GM12865 (cell line): ENCODE results near the gene TANGO6.
A peak's percentile ranks its signal among the peaks of the same experiment; 100 is the strongest.

Source experiments
- DNase-seq: peaks from one replicate; pipeline ENCODE4 v3.0.0; 2010; ENCODE audit warnings: low read depth
- H3K4me3 ChIP-seq: 2 replicates; pipeline ENCODE4 v1.5.1; 2011; ENCODE audit warnings: mild to moderate bottlenecking, low read depth, low read length, control low read depth
- TF ChIP-seq, protein P1 (sequence below): IDR thresholded peaks from 2 replicates; pipeline ENCODE4 v1.5.1; 2011; ENCODE audit warnings: low read length, control low read depth, low read depth, inconsistent platforms; ENCODE audit not compliant: insufficient read depth; ENCODE audit errors: missing control alignments

TANGO6 gene

GRCh38 chr16:69109486-69110270 is 266.3 kb downstream of the TANGO6 start:
- DNase-seq, result no peak
- H3K4me3 ChIP-seq, result no peak overlapping the region
- TF ChIP-seq, protein P1, sequence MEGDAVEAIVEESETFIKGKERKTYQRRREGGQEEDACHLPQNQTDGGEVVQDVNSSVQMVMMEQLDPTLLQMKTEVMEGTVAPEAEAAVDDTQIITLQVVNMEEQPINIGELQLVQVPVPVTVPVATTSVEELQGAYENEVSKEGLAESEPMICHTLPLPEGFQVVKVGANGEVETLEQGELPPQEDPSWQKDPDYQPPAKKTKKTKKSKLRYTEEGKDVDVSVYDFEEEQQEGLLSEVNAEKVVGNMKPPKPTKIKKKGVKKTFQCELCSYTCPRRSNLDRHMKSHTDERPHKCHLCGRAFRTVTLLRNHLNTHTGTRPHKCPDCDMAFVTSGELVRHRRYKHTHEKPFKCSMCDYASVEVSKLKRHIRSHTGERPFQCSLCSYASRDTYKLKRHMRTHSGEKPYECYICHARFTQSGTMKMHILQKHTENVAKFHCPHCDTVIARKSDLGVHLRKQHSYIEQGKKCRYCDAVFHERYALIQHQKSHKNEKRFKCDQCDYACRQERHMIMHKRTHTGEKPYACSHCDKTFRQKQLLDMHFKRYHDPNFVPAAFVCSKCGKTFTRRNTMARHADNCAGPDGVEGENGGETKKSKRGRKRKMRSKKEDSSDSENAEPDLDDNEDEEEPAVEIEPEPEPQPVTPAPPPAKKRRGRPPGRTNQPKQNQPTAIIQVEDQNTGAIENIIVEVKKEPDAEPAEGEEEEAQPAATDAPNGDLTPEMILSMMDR, result no peak

GRCh38 chr16:69110406-69110805 is 267.1 kb downstream of the TANGO6 start:
- TF ChIP-seq, protein P1, result no peak
- DNase-seq, result no peak

DNA sequence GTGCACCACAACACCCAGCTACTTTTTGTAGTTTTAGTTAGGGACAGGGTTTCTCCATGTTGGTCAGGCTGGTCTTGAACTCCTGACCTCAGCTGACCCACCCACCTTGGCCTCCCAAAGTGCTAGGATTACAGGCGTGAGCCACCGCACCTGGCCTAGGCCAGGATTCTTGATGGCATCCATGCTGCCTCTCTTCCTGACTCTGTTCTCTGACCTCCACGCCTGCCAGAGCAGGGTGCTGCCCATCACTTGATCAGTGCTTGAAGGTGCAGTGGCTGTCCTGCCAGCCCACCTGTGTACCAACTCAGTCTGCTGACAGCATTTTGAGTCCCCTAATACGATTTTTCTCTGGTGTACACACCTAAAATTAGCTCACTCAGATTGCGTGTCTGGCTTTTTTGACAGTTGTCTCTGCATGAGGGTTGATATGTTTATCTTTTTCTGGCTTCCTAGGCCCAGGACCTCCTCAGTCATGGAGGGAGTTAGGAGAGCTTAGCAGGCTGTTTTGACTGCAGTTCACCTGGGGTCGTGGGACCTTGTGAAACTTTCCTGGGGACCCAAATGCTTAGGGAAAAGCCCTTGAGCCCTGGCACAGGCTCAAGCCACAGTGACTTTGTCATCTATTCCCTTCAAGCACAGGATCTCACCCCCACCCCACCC is 268.0 kb downstream of the TANGO6 start:
- DNase-seq, result no peak
- TF ChIP-seq, protein P1, result no peak
- no peak overlapping the region for H3K4me3 ChIP-seq

More at GRCh38 chr16:69110406-69110805, 267.1 kb downstream of the TANGO6 start:
- H3K4me3 ChIP-seq, result no peak overlapping the region

DNA sequence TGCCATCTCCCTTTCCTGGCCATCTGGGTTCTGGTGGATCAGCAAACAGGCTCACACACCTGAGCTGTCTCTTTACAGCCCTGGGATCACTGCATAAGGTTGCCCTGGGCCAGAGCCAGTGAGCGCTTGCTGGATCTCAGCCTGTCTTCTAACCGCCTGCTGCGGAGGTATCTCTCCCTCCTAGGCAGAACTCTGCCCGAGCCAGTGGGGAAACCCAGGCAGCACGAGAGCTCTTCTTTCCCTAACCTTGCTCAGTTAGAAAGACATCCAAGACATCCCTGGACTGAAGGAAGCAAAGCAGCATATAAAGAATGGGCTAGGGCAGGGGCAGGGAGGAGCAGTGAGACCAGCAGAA is 268.5 kb downstream of the TANGO6 start:
- no peak for DNase-seq
- H3K4me3 ChIP-seq, result no peak overlapping the region
- TF ChIP-seq, protein P1, result no peak

DNA sequence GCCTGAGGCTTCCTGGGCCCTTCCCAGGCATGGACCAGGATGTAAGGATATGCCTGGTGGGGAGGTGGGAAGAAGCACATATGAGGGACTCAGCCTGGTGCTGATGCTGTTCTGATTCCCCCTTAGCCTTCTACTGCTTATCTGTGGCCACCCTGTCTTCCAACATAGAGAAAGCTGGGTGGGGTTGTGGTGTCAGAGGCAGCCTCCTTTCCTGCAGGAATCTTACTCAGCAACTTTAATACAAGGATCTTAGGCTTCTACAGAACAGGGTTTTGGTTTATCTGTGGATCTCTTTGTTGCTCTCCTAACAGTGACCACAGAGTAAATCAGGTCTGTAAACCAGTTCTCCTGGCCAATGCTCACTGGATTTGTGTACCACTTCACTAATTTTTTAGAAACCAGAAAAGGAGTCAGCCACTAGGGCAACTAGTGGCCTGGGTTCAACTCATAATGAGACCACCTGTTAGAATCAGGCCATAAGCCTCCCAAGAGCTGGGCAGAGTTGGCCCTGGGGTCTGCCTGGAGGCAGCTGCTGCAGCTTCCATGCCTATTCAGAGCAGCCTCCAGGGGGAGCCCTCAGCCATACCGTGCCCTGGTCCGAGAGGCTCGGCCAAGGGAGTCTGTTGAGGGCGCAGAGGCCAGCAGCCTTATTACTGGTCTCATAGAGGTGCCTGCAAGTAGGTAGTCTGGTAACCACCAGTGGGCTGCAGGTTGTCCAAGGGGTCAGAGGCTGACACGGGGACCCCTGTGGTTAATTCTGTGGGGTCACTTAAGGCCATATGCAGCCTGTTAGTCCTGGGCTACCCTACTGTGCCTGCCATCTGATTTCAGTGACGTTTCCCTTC is 269.2 kb downstream of the TANGO6 start:
- H3K4me3 ChIP-seq, result no peak overlapping the region
- DNase-seq, result peak; percentile 61
- TF ChIP-seq, protein P1, result peak; percentile 78

- no peak for DNase-seq
- no peak overlapping the region for H3K4me3 ChIP-seq
- TF ChIP-seq, protein P1, result no peak
These were observed 269.9 kb downstream of the TANGO6 start for GRCh38 chr16:69113216-69113615.
